ENCODE results near the gene CCDC63. TPM values are rescaled to one million over a fixed set of nuclear protein-coding genes. Genes with fewer than 3 reads are reported as not detected.

Gene CCDC63
- polyA plus RNA-seq, 1 of the 3 experiments (the other 2 are of a cell fraction), result not detected

DNA sequence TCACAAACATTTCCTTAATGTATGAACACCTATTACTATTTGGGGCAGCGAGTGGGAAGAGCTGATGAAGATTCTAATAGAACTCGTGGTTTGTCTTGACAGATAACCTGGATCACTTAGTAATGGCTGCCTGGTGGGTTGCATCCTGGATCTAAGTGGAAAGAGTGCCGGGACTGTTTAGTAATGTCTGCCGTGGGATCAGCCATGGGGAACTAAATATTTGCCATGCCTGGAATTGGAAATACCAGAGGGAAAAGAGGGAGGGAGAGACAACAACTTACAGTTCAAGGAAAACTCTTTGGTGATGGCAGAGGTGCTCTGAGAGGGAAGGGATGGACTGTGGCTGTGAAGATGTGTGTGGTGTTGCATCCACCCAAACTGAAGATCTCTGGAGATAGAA lies 21.3 kb upstream of the CCDC63 start:
- Histone ChIP-seq H3K27me3 (ENCODE audit: insufficient read depth) (no peaks in the 10 kb centered on the region), H3K4me2 (no peak overlapping the region), H4K20me1 (ENCODE audit: insufficient read depth) (no peaks in the 10 kb centered on the region), H3K36me3 (replicated peaks in 1 of 2; ENCODE audit: control insufficient read depth in 1 of 2, insufficient read depth in 2 of 2, low read length in 1 of 2) (no peaks in the 10 kb centered on the region), H2AFZ (ENCODE audit: low read depth) (no peak overlapping the region), H3K9ac (no peak overlapping the region), H3K4me3 (ENCODE audit: low read depth in 2 of 2, low read length in 1 of 2) (no peak overlapping the region), H3F3A (replicated peaks; ENCODE audit: insufficient read depth) (no peaks in the 10 kb centered on the region), H3K4me1 (ENCODE audit: control insufficient read depth in 1 of 2, insufficient read depth in 2 of 2, low read depth in 1 of 2, low read length in 1 of 2) (no peaks in the 10 kb centered on the region; a peak in 1 of 4 replicates), H3K27ac (ENCODE audit: low read depth in 2 of 2, low read length in 1 of 2) (no peak overlapping the region), H3K9me3 (no peaks in the 10 kb centered on the region), H3K79me2 (ENCODE audit: insufficient read depth) (no peaks in the 10 kb centered on the region), H3K9me2 (no peaks in the 10 kb centered on the region)
- no peak for DNase-seq
- POLR2A ChIA-PET, result no interaction called here
- TF ChIP-seq TCF12 (IDR thresholded peaks at IDR 0.05) (no peak), IRF3 (IDR thresholded peaks at IDR 0.05; ENCODE audit: low read depth, low read length) (no peak), NFIC (IDR thresholded peaks at IDR 0.05; ENCODE audit: borderline replicate concordance) (no peak), TEAD4 (IDR thresholded peaks at IDR 0.05; ENCODE audit: borderline replicate concordance, insufficient read depth) (no peak), YY1 (IDR thresholded peaks at IDR 0.05; ENCODE audit: low read depth) (no peak)
- TF ChIP-seq, protein P1, sequence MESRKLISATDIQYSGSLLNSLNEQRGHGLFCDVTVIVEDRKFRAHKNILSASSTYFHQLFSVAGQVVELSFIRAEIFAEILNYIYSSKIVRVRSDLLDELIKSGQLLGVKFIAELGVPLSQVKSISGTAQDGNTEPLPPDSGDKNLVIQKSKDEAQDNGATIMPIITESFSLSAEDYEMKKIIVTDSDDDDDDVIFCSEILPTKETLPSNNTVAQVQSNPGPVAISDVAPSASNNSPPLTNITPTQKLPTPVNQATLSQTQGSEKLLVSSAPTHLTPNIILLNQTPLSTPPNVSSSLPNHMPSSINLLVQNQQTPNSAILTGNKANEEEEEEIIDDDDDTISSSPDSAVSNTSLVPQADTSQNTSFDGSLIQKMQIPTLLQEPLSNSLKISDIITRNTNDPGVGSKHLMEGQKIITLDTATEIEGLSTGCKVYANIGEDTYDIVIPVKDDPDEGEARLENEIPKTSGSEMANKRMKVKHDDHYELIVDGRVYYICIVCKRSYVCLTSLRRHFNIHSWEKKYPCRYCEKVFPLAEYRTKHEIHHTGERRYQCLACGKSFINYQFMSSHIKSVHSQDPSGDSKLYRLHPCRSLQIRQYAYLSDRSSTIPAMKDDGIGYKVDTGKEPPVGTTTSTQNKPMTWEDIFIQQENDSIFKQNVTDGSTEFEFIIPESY (IDR thresholded peaks at IDR 0.05; ENCODE audit: borderline replicate concordance, low read depth), result no peak
- WGBS (ENCODE audit: low lambda C conversion rate), result 60% methylated on average over 4 of the region's 4 CpGs
- CTCF ChIA-PET, result interaction anchor here (0.8 to 5.2 kb wide), 10 partner anchors 9 to 273 kb away, joined by 3 to 29 read pairs (median 4); no protein-coding TSS in a partner anchor

DNA sequence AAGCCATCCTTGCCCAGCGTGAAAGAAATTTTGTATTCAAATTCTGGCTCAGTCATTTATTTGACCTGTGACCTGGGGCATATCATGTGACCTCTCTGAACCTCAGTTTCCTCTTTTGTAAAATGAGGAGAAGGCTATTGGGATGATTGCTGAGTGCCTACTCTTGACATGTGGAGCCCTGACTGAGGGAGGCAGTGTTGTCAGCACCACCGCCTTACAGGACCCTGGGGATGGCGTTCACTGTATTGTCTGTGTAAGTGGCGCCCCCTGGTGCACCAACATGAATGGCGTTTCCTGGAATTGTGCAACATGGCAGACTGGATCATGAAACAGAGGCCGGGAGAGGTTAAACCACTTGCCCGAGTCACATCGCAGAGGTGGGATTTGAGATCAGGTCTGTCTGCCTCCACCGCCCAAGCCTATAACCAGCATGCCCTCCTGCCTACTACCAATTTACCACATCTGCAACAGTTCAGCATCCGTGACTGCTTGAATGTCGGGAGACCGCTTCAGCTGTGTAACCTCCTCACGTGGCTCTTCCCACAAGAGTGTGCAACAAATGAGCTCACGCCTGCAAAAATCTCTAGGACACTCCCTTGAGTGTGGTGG lies 20.1 kb upstream of the CCDC63 start:
- H3F3A ChIP-seq (replicated peaks; ENCODE audit: insufficient read depth), result no peaks in the 10 kb centered on the region
- no peaks in the 10 kb centered on the region for H3K36me3 ChIP-seq (replicated peaks in 1 of 2; ENCODE audit: control insufficient read depth in 1 of 2, insufficient read depth in 2 of 2, low read length in 1 of 2)
- H3K4me3 ChIP-seq (ENCODE audit: low read depth in 2 of 2, low read length in 1 of 2), result no peak overlapping the region; a peak in 1 of 4 replicates
- H3K9ac ChIP-seq, result no peak overlapping the region
- ChIA-PET CTCF (interaction anchor here (0.6 to 5.2 kb wide), 36 partner anchors 9 to 376 kb away, joined by 3 to 29 read pairs (median 4); partner anchors contain the start of genes ARPC3, CCDC63 and FAM216A), POLR2A (no interaction called here)
- no peaks in the 10 kb centered on the region for H3K79me2 ChIP-seq (ENCODE audit: insufficient read depth)
- H3K27me3 ChIP-seq (ENCODE audit: insufficient read depth), result no peaks in the 10 kb centered on the region
- no peaks in the 10 kb centered on the region for H3K9me3 ChIP-seq
- no peak overlapping the region for H3K4me2 ChIP-seq
- peak; percentile 82 for DNase-seq
- H3K27ac ChIP-seq (ENCODE audit: low read depth in 2 of 2, low read length in 1 of 2), result no peak overlapping the region
- no peaks in the 10 kb centered on the region for H4K20me1 ChIP-seq (ENCODE audit: insufficient read depth)
- no peaks in the 10 kb centered on the region; a peak in 1 of 4 replicates for H3K4me1 ChIP-seq (ENCODE audit: control insufficient read depth in 1 of 2, insufficient read depth in 2 of 2, low read depth in 1 of 2, low read length in 1 of 2)
- H2AFZ ChIP-seq (ENCODE audit: low read depth), result 0 out of 2 replicates have a peak overlapping the region, but pooled peaks have one; percentile 58
- WGBS (ENCODE audit: low lambda C conversion rate), result 47% methylated on average over 12 of the region's 14 CpGs
- H3K9me2 ChIP-seq, result no peaks in the 10 kb centered on the region
- TF ChIP-seq YY1 (IDR thresholded peaks at IDR 0.05; ENCODE audit: low read depth), result peak; percentile 44; the same call in 1 of the 2 replicates
- TF ChIP-seq NFIC (IDR thresholded peaks at IDR 0.05; ENCODE audit: borderline replicate concordance), result no peak
- TF ChIP-seq TAF1 (IDR thresholded peaks at IDR 0.05; ENCODE audit: borderline replicate concordance, low read depth, low read length), result no peak
- no peak for TF ChIP-seq GABPA (IDR thresholded peaks at IDR 0.05; ENCODE audit: low read depth)
- no peak for TF ChIP-seq MEF2A (IDR thresholded peaks at IDR 0.05; ENCODE audit: borderline replicate concordance, low read depth)
- no peak for TF ChIP-seq CHD2 (IDR thresholded peaks at IDR 0.05; ENCODE audit: low read length, partially characterized antibody)
- peak; percentile 92 for TF ChIP-seq SMC3 (IDR thresholded peaks at IDR 0.05; ENCODE audit: low read depth, low read length)
- TF ChIP-seq EZH2phosphoT487 (IDR thresholded peaks at IDR 0.05; ENCODE audit: borderline replicate concordance, low read depth), result no peak
- TF ChIP-seq USF1 (IDR thresholded peaks at IDR 0.05; ENCODE audit: borderline replicate concordance, low read depth), result no peak
- peak; percentile 75; the same call in 1 of the 2 replicates for TF ChIP-seq MXI1 (IDR thresholded peaks at IDR 0.05; ENCODE audit: low read depth, low read length)
- TF ChIP-seq NRF1 (IDR thresholded peaks at IDR 0.05; ENCODE audit: low read depth, low read length), result peak; percentile 12; the same call in 1 of the 2 replicates
- TF ChIP-seq, protein P2, sequence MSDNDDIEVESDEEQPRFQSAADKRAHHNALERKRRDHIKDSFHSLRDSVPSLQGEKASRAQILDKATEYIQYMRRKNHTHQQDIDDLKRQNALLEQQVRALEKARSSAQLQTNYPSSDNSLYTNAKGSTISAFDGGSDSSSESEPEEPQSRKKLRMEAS (IDR thresholded peaks at IDR 0.05; ENCODE audit: low read depth), result no peak
- TF ChIP-seq RCOR1 (IDR thresholded peaks at IDR 0.05; ENCODE audit: low read length), result 0 out of 2 replicates have a peak, but pooled peaks have one; percentile 31
- TF ChIP-seq RAD21 (IDR thresholded peaks at IDR 0.05; ENCODE audit: low read length), result peak; percentile 95
- TF ChIP-seq RXRA (IDR thresholded peaks at IDR 0.05; ENCODE audit: borderline replicate concordance, low read depth), result no peak
- TF ChIP-seq JUND (IDR thresholded peaks at IDR 0.05), result no peak
- TF ChIP-seq TEAD4 (IDR thresholded peaks at IDR 0.05; ENCODE audit: borderline replicate concordance, insufficient read depth), result no peak
- no peak for TF ChIP-seq POLR2AphosphoS5 (IDR thresholded peaks at IDR 0.05; ENCODE audit: low read depth, low read length)
- peak; percentile 86 for TF ChIP-seq CTCF (IDR thresholded peaks at IDR 0.05)
- no peak for TF ChIP-seq ELF1 (IDR thresholded peaks at IDR 0.05)

All from SK-N-SH (cell line).